Pulmonary artery endothelial cell (primary cell): ENCODE data around the gene IFRD2. TPM values are rescaled to one million over a fixed set of nuclear protein-coding genes. Genes with fewer than 3 reads are reported as not detected.
"Not testable (repeated sequence)": the region's sequence is repeated elsewhere in the genome, so short reads cannot be mapped to it uniquely, and the experiment has no call there.

Experiments used
- DNase-seq: peaks from one replicate; pipeline ENCODE4 v3.0.0-alpha.2; 2011; ENCODE audit warnings: low read depth, low spot score
- total RNA-seq: library from RNA; depleted of rRNA; stranded (reverse); fragments of >200 nt; gene quantifications from 2 replicates; pipeline ENCODE4 v1.2.3, GENCODE V29; 2014

IFRD2 gene
- total RNA-seq, 1 donor from 2014 or later: 148 TPM

- peak; percentile 52 for DNase-seq
Observed at GRCh38 chr3:50324351-50325112, 32.3 kb upstream of the IFRD2 start.

- peak; percentile 73 for DNase-seq
Observed at GRCh38 chr3:50323614-50324199, 31.5 kb upstream of the IFRD2 start.

DNA sequence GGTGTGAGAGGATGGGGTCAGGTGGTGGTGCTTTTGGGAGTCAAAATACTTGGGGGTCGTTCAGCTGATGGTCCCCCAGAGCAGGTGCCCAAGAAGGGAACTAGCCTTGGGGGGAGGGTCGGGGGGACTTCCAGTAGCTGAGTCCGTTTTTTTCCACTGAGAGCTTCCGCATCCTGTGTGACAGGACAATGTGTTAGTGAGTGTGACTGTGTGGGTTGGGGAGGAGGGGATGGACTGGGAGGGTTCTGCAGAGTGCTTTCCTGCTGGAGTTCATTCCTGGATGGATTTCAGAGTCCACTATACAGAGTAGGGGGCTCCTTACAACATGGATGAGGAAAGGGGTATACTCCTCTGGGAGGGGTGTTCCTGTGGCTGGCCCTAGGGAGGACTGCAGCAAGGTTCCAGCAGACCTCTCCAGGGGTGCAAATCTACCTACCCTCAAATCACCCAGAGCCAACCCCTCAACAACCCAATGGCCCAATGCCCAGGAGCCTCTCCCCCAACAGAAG, 30.9 kb upstream of the IFRD2 start:
- peak; percentile 59 for DNase-seq

DNA sequence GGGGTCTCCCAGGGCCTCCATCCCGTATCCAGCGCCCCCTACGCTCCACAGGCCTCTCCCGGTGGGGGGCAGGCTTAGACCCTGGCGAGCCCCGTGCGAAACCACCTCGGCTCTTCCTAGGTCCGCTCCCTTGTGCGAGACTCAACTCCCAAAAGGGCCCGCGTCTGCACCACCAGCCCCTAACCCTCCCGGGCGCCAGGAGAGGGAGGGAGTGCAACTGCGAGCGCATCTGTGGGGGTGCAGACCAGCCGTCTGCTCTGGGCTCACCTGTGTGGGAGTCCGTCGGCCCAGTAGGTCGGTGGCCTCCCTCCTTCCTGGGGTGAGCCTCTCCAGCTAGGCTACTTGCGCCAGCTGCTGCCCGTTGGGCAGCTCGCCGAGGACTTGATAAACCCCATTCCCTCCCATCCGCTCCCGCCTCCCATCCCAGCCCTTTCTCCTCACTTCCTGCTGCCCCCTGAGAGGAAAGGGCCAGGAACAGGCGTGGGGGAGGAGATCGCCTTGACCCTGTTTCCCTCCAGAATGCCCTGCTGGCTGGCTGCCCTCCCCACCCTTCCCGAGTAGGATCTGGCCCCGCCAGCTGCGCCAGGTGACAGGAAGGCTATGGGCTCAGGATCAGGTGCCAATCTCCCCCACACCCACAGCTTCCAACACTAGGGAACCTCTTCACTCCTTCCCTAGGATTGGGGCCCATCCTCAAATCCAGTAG, 30.3 kb upstream of the IFRD2 start, which contains the start of gene HYAL2:
Gene HYAL2 (minus strand): TSS at position 360 of the 706 bp plus-strand sequence. CDS start 2,256 bp downstream, outside the sequence.
- DNase-seq: peak; percentile 48

DNA sequence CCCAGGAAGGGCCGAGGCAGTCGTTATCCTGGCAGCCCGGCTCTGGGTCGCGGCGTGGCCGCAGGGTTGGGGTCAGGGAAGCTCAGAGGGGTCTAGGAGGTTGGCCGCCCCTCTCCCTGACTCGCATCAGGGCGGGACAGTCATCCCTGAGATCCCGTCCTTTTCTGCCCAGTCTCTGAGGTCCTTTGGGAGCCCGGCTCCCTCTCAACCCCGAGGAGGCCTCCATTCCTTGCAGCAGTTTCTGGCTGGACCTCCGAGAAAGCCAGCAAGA, 29.8 kb upstream of the IFRD2 start:
- no peak for DNase-seq

DNA sequence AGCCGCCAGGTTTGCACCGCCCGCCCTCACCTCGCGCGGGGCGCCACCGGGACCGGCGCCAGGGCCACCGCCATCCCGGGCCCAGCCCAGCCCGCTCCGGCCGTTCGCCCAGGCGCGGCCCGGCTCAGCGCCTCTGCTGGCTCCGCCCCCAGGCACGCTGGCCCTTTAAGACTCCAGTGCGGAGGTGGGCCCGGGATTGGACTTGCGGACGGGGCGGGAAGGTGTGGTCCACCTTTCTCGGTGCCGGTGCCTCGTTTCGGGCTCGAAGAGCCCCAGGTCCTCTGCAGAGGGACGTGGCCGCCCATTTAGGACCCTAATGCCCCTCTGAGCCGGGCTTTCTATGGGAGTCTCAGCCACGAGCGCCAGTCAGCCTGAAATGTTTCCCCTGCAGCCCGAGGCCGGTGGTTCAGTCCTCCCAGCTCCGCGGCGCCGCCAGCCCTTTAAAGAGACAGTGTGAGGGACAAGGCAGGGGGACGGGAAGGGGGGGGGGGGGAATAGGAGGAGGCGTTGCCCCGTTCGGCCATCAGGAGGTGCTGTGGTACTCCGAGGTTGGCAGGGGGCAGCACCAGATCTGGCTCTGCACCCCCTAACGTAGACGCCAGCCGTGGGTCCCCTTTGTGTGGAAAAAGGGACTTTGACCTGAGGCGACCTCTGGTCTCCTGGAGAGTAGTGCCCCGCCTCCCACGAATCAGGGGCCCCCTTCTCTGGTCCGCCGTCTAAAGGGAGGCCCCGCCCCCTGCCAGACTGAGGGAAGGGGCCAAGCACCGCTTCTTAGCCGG, 29.3 kb upstream of the IFRD2 start:
- peak; percentile 60 for DNase-seq

- DNase-seq: no peak
Observed at GRCh38 chr3:50320853-50321335, 28.7 kb upstream of the IFRD2 start.

GRCh38 chr3:50319894-50320625, 27.8 kb upstream of the IFRD2 start:
- DNase-seq: no peak

DNA sequence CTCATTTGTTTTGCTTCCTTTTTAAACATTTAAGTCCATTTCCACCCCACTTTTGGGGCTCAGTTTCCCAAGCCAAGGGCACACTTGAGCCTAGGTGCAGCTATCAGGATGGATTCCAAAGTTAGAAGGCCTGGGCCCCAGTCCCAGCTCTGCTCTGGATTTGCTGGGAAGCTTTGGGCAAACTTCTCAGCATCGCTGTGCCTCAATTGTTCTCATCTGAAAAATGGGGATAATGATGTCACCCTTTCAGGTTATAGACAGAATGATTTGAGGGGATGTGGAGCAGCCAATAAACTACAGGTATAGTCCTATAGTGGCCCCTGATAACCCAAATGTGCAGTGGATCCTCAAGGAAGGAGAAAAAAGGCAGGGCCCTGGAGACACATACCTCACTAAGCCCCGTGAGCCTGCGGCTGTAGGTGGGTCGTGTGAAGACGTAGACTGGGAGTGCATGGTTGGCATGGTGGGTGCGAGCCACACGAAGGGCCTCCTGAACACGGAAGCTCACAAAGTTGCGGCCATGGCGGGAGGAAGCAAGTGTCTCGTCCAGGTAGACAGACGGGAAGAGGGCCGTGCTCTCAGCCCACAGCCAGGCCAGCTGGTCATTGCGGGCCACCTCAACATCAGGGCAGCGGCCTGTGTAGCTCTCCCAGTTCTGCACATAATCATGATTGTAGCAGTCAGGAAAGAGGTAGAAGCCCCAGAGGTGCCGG, 27.1 kb upstream of the IFRD2 start:
- DNase-seq: no peak

DNA sequence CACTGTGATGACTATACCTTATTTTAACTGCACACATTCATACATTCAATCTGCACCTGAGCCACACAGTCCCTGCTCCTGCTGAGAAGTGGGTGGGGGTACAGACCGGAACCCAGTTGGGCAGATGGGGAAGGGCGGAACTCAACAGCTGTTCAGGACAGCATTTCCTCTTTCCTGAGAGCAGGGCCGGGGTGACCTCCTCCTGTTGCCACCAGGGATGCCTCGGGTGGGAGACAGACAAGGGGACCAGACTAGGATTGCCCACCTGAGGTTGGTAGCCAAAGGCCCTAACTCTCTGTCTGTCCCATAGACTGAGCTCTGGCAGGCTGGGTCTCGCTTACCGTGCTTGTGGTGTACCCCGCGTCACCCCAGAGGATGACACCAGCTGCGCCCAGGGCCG, 26.4 kb upstream of the IFRD2 start:
- no peak for DNase-seq

DNA sequence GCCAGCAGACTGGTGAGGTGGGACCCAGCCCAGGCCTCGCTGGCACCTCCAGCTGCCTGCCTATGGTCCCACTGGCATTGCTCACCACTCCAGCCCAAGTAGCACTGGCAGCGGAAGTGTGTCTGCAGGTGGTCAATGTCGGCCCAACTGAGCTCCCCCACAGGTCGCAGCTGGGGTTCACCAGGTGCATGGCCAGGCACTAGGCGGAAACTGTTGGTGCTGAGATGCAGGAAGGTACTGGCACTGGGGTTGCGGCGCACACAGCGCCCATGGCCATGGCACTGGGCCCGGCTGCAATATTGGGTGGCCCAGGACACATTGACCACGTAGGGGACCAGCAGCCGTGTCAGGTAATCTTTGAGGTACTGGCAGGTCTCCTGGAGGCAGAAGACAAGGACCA, 25.9 kb upstream of the IFRD2 start:
- DNase-seq: no peak

GRCh38 chr3:50317300-50317699, 25.1 kb upstream of the IFRD2 start:
- no peak for DNase-seq

GRCh38 chr3:50316657-50317242, 24.5 kb upstream of the IFRD2 start:
- DNase-seq: no peak

DNA sequence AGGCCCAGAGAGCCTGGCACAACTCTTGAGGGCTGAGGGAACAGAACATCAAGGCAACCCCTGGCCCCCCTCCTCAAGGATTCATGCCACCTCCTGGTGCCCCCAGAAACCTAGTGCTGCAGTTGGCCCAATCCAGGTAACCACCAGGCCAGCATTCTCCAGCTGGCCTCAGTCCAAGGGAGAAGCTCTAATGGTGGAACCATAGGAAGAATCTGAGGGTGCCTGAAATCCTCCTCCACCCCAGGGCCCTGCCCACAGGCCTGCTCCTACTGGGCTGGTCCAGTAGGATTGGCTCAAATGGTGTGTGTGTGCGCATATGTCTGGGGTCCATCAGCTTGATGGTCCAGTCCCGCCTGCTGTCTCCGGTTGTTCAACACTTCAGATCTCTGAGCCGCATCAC, 22.6 kb upstream of the IFRD2 start:
- no peak for DNase-seq

- DNase-seq: no peak
Observed at GRCh38 chr3:50314342-50314741, 22.1 kb upstream of the IFRD2 start.

DNA sequence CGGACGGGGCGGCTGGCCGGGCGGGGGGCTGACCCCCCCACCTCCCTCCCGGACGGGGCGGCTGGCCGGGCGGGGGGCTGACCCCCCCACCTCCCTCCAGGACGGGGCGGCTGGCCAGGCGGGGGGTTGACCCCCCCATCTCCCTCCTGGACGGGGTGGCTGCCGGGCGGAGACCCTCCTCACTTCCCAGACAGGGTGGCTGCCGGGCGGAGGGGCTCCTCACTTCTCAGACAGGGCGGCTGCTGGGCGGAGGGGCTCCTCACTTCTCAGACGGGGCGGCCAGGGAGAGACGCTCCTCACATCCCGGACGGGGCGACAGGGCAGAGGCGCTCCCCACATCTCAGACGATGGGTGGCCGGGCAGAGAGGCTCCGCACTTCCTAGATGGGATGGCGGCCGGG, 19.8 kb upstream of the IFRD2 start:
- not testable (repeated sequence) for DNase-seq

DNA sequence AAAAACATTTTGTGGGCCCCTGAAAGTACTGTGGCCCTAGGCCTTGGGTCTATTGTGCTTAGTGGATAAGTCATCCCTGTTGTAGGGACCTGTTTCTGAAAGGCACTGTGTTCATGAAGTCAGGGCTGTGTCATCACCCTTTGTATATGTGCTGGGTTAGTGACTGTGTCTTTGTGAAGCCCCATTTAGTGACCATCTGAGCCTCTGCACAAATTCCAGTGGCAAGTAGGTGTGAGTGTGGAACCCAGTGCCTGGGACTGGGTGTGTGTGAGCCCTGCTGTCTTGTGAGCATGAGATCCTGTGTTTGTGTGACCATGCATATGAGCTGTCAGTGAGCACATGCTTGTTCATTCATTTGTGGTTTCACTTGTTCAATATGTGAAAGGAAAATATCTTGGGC, 12.4 kb upstream of the IFRD2 start:
- no peak for DNase-seq

- DNase-seq: no peak
Observed at GRCh38 chr3:50303013-50303815, 11.0 kb upstream of the IFRD2 start, which contains the start of gene HYAL1. TSS of gene HYAL1 (minus strand) at chr3:50303574. CDS start at chr3:50302956, 618 bp downstream.
